ENCODE results near the gene PPM1M. TPM values are rescaled to one million over a fixed set of nuclear protein-coding genes. Genes with fewer than 3 reads are reported as not detected.

PPM1M gene
- 9.5 and 19.3 TPM in 2 replicates for total RNA-seq

DNA sequence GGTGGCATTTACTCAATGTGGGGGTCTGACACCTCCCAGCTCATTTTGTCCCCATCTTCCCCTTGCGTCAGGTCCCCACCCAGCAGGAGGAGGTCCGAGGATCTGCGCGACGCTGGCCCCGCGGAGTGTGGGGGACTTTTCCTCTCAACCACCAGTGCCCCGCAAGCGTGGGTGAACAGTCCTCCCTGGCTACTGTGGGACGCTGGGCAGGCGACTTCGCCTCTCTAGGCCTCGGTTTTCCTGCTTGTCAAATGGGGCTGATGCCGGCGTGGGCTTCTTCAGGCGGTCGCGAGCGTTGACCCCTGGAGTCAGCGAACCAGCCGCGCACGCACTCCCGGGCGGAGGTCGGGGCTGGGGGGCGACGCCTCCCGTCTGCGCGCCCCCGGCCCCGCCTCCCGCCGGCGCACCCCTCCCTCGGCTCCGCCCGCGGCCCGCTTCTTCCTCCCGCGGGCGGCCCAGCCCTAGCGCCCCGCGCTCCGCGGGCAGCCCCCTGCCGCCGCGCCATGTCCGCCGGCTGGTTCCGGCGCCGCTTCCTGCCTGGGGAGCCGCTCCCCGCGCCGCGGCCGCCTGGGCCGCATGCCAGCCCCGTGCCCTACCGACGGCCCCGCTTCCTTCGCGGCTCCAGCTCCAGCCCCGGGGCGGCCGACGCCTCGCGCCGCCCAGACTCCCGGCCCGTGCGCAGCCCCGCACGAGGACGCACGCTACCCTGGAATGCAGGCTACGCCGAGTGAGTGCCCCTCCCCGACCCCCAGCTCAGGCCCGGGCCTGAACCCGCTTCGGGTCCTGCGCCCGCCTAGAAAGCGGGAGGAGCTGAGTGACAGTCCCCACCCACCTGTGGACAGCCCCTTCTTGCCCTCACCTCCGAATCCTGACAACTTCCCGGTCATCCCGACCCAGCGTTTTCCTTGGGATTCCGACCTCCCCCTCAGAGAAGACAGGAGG, at the start of gene PPM1M:
TSS of gene PPM1M (plus strand) at position 438 of the 942 bp plus-strand sequence. CDS start at position 504, 66 bp downstream.

DNA sequence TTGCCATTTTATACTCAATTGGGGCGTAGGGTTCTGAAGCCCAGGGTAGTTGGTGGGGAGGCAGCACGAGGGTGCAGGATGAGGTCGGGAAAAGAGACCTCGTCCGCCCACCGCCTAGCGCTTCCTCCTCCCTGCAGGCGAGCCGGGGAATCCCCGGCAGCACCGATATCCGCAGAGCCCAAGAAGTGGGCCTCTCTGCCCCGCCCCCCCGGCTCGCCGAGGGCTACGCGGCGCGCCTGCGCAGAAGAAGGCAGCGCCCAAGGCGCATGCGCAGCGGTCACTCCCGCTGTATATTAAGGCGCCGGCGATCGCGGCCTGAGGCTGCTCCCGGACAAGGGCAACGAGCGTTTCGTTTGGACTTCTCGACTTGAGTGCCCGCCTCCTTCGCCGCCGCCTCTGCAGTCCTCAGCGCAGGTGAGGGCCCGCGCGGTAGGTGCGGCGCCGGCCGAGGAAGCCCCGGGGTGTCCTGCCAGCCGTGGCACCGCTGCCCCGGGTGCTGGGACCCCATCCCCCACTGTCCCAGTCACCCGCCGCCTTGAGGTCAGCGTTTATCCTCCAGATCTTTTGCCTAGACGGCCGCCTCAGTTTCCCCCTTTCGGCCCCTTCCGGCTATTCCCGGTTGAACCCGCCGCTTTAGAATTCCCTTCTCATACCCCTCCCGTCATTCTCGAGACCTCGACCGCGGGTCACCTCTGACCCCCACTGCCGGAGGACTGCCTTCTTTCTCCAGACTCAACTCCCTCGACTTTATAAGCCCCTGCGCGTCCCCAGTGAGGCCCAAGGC, 47.5 kb upstream of the PPM1M start, which contains the start of gene ALAS1:
TSS of gene ALAS1 (plus strand) at position 319 of the 784 bp plus-strand sequence. CDS start 1,082 bp downstream, outside the sequence.

GRCh38 chr3:52225452-52226228, 19.9 kb upstream of the PPM1M start, which contains the start of gene TLR9:
TSS of gene TLR9 (minus strand) at chr3:52225645. CDS start at chr3:52225529, 116 bp downstream.

DNA sequence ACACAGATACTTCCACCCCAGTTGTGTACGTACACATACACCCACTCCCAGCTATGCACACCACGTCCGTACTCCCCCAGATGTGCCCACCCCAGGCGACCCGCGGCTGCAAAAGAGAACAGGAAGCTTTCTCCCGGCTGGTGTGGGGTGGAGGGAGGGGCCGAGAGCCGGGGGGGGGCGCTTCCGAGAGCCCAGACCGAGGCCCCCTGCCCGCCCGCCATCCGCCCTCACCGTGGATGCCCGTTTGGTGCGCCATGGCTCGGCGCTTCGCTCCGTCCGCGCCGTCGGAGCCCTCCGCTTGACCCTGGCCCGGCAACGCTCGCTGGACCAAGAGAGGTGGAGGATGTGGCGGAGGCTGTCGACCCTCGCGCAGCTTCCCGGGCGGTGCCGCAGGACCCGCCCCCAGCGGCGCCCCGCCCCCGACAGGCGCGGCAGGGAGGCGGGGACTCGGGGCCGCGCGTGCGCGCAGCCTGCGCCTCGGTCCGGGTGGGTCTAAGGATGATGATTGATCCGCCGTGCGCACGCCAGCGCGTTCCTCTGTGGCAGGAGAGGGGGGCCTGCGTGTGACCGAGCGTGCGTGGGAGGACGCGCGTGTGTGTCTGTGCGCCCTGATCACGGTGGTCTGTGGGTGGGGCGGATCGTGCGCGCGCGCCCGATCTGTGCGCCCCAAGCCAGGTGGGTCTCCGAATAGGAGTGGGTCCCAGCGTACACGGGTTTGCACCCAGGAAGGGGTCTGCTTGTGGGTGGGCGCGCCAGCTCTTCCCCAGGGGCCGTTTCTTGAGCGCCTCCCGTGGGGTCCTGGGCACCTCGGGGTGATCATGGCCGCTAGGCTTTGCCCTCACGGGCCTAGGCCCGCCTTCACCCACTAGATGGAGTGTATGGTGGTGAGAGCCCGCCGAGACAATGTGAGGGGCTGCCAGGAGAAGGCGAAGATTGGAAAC, 6.5 kb upstream of the PPM1M start, which contains the start of gene TWF2:
TSS of gene TWF2 (minus strand) at position 398 of the 941 bp plus-strand sequence. CDS start at position 256, 142 bp downstream.

DNA sequence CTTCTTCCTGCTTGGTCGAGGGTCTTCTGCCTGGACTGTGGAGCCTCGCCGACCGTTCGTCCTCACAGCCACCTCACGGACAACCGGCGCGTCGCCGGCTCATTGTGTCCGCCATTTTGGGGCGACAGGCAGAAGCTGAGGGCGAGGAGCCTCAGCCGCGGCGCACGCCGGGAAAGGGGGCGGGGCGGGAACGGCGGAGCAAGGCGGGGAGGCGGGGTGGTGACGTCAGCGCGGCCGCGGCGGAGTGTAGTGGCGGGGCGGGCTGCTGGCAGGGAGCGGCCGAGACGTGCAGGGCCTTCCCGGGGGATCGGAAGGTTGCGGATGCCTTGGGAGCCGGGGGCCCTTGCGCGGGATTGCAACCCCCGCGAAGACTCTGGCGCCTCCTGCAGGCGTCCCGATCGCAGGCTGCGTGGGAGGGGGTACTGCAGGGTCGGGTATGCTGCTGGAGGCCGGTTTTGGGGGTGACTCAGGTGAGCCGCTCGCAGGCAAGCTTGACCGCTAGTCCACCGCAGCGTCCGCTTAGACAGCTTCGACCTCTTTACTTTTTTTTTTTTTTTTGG, 33.0 kb downstream of the PPM1M start, which contains the start of gene WDR82:
TSS of gene WDR82 (minus strand) at position 140 of the 560 bp plus-strand sequence. CDS start 288 bp downstream, outside the sequence.

Other genes starting within 250 kb of the PPM1M start
- 1,554 and 1,953 TPM in 2 replicates for gene RPL29, start 249.9 kb upstream of the PPM1M start, total RNA-seq
- gene DUSP7, start 189.2 kb upstream of the PPM1M start, total RNA-seq = 25.4 and 32.1 TPM in 2 replicates
- gene POC1A, start 91.3 kb upstream of the PPM1M start, total RNA-seq = 3.9 and 34.7 TPM in 2 replicates
- gene ALAS1, start 47.6 kb upstream of the PPM1M start, total RNA-seq = 48.4 and 49.0 TPM in 2 replicates
- gene TLR9, start 20.1 kb upstream of the PPM1M start, total RNA-seq = not detected in 2 replicates
- 141 and 180 TPM in 2 replicates for gene TWF2, start 6.6 kb upstream of the PPM1M start, total RNA-seq
- 44.3 and 47.2 TPM in 2 replicates for gene WDR82, start 32.9 kb downstream of the PPM1M start, total RNA-seq
- 10.6 and 14.8 TPM in 2 replicates for gene GLYCTK, start 42.1 kb downstream of the PPM1M start, total RNA-seq
- 0.16 and 2.0 TPM in 2 replicates for gene DNAH1, start 70.6 kb downstream of the PPM1M start, total RNA-seq
- 91.4 and 99.9 TPM in 2 replicates for gene BAP1, start 164.2 kb downstream of the PPM1M start, total RNA-seq
- gene PHF7, start 164.9 kb downstream of the PPM1M start, total RNA-seq = 3.2 and 3.9 TPM in 2 replicates
- 0.25 TPM in 1 of 2 replicates, not detected in the other for gene SEMA3G, start 199.3 kb downstream of the PPM1M start, total RNA-seq
- gene TNNC1, start 208.3 kb downstream of the PPM1M start, total RNA-seq = 0.49 and 3.0 TPM in 2 replicates
- gene NISCH, start 209.8 kb downstream of the PPM1M start, total RNA-seq = 30.3 and 79.9 TPM in 2 replicates
- gene STAB1, start 249.6 kb downstream of the PPM1M start, total RNA-seq = 0.13 and 0.33 TPM in 2 replicates

All from mesangial cell (primary cell).